Nephron (organoid): Measurements from ENCODE around the gene VAC14.

Experiments used
- H3K27ac Mint-ChIP-seq, 3 experiments: 2 replicates each; pipeline ENCODE4 v1.8.0; 2020; ENCODE audit warnings: mixed read lengths in 3 of 3, mild to moderate bottlenecking in 2 of 3, moderate library complexity in 1 of 3
- H3K27me3 Mint-ChIP-seq: 2 replicates; pipeline ENCODE4 v1.8.0; 2021; ENCODE audit warnings: low read depth, mild to moderate bottlenecking, moderate library complexity, mixed read lengths
- H3K36me3 Mint-ChIP-seq: 2 replicates; pipeline ENCODE4 v1.8.0; 2020; ENCODE audit warnings: low read depth, mixed read lengths
- H3K4me1 Mint-ChIP-seq: 2 replicates; pipeline ENCODE4 v1.8.0; 2020; ENCODE audit warnings: mixed read lengths
- H3K4me3 Mint-ChIP-seq, 3 experiments: 2 replicates each; pipeline ENCODE4 v1.8.0; 2020; ENCODE audit warnings: mild to moderate bottlenecking in 3 of 3, mixed read lengths in 3 of 3, moderate library complexity in 2 of 3
- H3K9me3 Mint-ChIP-seq: 2 replicates; pipeline ENCODE4 v1.8.0; 2020; ENCODE audit warnings: mixed read lengths
- TF ChIP-seq, protein P1 (sequence below), 3 experiments: fragments of 200-600 bp; sonication (generic); IDR thresholded peaks; one replicate each; pipeline ENCODE4 v1.5.0; 2021; ENCODE audit warnings: antibody characterized with exemption in 3 of 3; ENCODE audit not compliant: unreplicated experiment in 3 of 3

Gene VAC14

DNA sequence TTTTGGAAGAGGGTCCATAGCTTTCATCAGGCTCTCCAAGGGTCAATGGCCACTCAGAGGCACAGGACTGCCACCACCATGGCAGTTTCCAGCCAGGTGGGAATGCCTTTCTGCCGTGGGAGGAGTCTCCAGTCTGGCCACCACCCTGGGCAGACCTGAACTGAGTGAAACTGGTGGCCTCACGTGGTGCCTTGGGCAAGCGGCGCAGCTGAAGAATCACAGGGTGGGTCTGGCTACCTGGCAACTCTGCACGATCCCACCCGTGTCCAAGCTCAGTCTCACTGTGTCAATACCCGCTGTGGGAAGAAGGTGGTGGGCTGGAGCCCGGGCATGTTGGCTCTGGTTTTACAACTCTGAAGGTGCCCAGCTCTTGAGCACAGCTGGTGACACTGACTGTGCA, 31.8 kb downstream of the VAC14 start:
- peaks cover 17% of the 10 kb centered on the region for H3K36me3 Mint-ChIP-seq
- peaks cover 63% of the 10 kb centered on the region for H3K4me1 Mint-ChIP-seq
- no peak overlapping the region for H3K27ac Mint-ChIP-seq
- TF ChIP-seq, protein P1, sequence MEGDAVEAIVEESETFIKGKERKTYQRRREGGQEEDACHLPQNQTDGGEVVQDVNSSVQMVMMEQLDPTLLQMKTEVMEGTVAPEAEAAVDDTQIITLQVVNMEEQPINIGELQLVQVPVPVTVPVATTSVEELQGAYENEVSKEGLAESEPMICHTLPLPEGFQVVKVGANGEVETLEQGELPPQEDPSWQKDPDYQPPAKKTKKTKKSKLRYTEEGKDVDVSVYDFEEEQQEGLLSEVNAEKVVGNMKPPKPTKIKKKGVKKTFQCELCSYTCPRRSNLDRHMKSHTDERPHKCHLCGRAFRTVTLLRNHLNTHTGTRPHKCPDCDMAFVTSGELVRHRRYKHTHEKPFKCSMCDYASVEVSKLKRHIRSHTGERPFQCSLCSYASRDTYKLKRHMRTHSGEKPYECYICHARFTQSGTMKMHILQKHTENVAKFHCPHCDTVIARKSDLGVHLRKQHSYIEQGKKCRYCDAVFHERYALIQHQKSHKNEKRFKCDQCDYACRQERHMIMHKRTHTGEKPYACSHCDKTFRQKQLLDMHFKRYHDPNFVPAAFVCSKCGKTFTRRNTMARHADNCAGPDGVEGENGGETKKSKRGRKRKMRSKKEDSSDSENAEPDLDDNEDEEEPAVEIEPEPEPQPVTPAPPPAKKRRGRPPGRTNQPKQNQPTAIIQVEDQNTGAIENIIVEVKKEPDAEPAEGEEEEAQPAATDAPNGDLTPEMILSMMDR (IDR thresholded peaks at IDR 0.05; ENCODE audit: unreplicated experiment in 3 of 3): no peak
- H3K9me3 Mint-ChIP-seq: no peaks in the 10 kb centered on the region
- H3K4me3 Mint-ChIP-seq: no peak overlapping the region
- H3K27me3 Mint-ChIP-seq: no peaks in the 10 kb centered on the region

DNA sequence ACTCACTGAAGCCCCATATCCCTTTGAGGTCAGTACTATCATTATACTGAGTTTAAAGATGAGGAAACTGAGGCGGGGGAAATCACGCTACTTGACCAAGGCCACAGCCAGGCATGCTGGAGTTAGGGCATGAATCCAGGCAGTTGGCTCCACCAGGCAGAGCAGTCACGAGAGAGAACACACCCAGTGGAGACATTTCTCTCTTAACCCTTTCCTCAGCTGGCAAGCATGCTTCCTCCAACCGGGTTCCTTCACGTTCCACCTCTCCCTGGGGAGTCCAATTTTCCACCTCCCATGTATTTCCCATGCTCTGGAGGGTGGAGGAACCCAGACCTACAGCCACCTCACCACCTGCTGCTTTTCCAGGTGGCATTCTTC, 32.8 kb downstream of the VAC14 start:
- H3K27ac Mint-ChIP-seq: peak overlapping the region in 1 of 3 experiments; percentile 31

DNA sequence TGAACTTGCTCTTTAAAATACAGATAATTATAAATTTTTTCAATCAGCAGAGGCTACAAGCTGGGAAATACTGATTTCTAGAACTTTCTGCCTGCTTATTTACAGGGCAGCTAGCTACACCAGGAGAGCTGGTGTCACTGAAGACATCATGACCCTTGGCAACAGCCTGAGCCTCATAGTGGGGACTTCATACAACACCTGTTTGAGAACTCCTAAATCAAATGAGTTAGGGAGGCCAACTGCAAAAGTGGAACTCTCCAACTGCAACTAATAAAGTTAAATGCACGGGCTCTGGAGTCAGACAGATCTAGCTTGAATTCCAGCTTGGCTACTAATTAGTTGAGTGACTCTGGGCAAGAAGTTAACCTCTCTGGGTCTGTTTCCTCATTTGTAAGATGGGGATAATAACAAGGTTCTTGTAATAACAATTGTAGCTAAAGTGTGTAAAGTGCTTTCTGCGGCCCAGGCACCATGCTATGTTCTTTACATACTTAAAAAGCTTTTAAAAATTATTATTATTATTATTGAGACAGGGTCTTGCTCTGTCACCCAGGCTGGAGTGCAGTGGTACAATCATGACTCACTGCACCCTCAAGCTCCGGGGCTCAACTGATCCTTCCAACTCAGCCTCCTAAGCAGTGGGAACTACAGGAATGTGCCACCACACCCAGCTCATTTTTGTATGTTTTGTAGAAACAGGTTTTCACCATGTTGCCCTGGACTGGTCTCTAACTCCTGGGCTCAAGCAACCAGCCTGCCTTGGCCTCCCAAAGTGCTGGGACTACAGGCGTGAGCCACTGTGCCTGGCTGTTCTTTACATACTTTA, 33.4 kb downstream of the VAC14 start:
- no peaks in the 10 kb centered on the region for H3K9me3 Mint-ChIP-seq
- H3K27me3 Mint-ChIP-seq: no peaks in the 10 kb centered on the region
- TF ChIP-seq, protein P1 (IDR thresholded peaks at IDR 0.05; ENCODE audit: unreplicated experiment in 3 of 3): no peak
- H3K27ac Mint-ChIP-seq: peak overlapping the region in 2 of 3 experiments; percentile 33 to 59
- peaks cover 8% of the 10 kb centered on the region for H3K36me3 Mint-ChIP-seq
- no peak overlapping the region for H3K4me3 Mint-ChIP-seq
- peaks cover 66% of the 10 kb centered on the region for H3K4me1 Mint-ChIP-seq

More for the DNA sequence above, 32.8 kb downstream of the VAC14 start:
- H3K4me3 Mint-ChIP-seq: no peak overlapping the region
- no peaks in the 10 kb centered on the region for H3K9me3 Mint-ChIP-seq
- H3K36me3 Mint-ChIP-seq: peaks cover 14% of the 10 kb centered on the region
- TF ChIP-seq, protein P1 (IDR thresholded peaks at IDR 0.05; ENCODE audit: unreplicated experiment in 3 of 3): no peak
- H3K4me1 Mint-ChIP-seq: peaks cover 66% of the 10 kb centered on the region
- no peaks in the 10 kb centered on the region for H3K27me3 Mint-ChIP-seq

DNA sequence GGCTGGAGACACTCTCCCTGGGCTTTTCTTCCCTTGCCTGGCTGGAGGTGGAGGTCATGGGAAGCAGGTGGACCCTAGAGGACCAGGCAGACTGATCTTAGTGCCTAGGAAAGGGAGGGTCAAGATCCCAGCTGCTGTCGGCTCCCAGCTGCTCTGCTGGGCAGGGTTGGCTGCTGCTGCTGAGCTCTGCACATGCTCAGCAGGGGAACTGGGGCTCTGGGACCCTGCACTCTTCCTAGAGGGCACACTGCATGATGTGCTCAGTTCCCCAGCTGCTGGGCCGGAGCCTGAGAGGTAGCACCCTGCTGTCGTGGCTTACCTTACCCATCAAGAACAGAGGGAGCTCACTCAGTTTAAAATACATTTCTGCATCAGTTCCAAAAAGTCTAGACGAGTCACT, 34.3 kb downstream of the VAC14 start:
- Mint-ChIP-seq H3K4me1 (peaks cover 66% of the 10 kb centered on the region), H3K27me3 (no peaks in the 10 kb centered on the region), H3K27ac (peak overlapping the region in 2 of 3 experiments; percentile 41 to 59), H3K36me3 (peaks cover 4% of the 10 kb centered on the region), H3K9me3 (no peaks in the 10 kb centered on the region), H3K4me3 (no peak overlapping the region)
- TF ChIP-seq, protein P1 (IDR thresholded peaks at IDR 0.05; ENCODE audit: unreplicated experiment in 3 of 3): no peak

DNA sequence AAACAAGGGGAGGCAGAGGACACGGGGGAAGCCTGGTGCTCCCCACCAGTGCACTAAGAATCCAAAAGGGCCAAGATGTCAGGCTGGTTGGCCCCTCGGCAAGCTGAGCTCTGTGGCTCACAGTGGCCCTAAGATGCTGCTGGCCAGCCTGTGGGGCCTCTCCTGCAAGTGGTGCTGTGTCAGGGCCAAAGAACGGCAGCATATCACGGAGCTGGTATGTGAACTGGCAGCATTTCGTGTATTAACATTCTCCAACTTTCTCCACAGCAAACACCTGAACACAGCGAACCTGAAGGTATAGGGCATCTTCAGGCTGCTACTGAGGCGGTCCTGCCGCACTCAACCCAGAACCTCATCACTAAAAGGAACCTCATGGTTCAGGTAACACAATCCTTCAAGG, 34.8 kb downstream of the VAC14 start:
- H3K36me3 Mint-ChIP-seq: peaks cover 4% of the 10 kb centered on the region
- H3K4me3 Mint-ChIP-seq: no peak overlapping the region
- TF ChIP-seq, protein P1 (IDR thresholded peaks at IDR 0.05; ENCODE audit: unreplicated experiment in 3 of 3): no peak
- H3K9me3 Mint-ChIP-seq: no peaks in the 10 kb centered on the region
- peak overlapping the region in 2 of 3 experiments; percentile 49 to 59 for H3K27ac Mint-ChIP-seq
- no peaks in the 10 kb centered on the region for H3K27me3 Mint-ChIP-seq
- peaks cover 69% of the 10 kb centered on the region for H3K4me1 Mint-ChIP-seq

DNA sequence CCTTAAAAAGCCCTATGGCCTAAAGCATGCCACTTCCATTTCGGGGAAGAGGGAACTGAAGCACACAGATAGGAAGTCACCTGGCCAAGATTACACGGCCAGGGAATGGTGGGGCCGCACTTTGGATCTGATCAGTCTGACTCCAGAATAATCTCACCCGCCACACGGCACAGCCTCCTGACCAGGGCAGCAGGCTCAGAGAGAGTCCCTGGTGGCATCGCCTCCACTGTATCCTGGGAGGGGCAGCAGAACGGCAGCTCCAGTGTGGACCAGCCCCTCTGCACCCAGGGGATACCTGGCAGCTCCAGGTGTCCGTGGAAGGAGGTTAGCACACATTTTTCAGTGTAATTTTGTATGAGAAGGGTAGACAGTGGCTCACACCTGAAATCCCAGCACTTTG, 35.5 kb downstream of the VAC14 start:
- no peak overlapping the region for H3K27ac Mint-ChIP-seq
- no peak overlapping the region for H3K4me3 Mint-ChIP-seq
- TF ChIP-seq, protein P1 (IDR thresholded peaks at IDR 0.05; ENCODE audit: unreplicated experiment in 3 of 3): no peak

More for the DNA sequence above, 35.5 kb downstream of the VAC14 start:
- Mint-ChIP-seq H3K9me3 (no peaks in the 10 kb centered on the region), H3K36me3 (peaks cover 9% of the 10 kb centered on the region), H3K4me1 (peaks cover 68% of the 10 kb centered on the region), H3K27me3 (peaks cover 3% of the 10 kb centered on the region)
